GM23338 (cell line): ENCODE results near the gene SHISAL2A. TPM values are rescaled to one million over a fixed set of nuclear protein-coding genes. Genes with fewer than 3 reads are reported as not detected.

Source experiments
- ATAC-seq: fragments of 200-7000 bp; cut with Tn5 transposase; 3 replicates; pipeline ENCODE4 v1.9.1; 2020
- DNase-seq: peaks from one replicate; pipeline ENCODE4 v3.0.0-alpha.2; 2015; ENCODE audit warnings: low spot score
- H2AFZ ChIP-seq: fragments of 200-600 bp; sonication (generic); 2 replicates; pipeline ENCODE4 v1.8.0; 2016; ENCODE audit warnings: antibody characterized with exemption, mild to moderate bottlenecking, moderate library complexity
- H3F3A ChIP-seq: fragments of 200-600 bp; sonication (generic); replicated peaks from 2 replicates; pipeline ENCODE4 v1.8.0; 2017; ENCODE audit warnings: antibody characterized with exemption, mixed run types, low read depth
- H3K27ac ChIP-seq: fragments of 200-600 bp; sonication (generic); 2 replicates; pipeline ENCODE4 v1.6.1; 2016; ENCODE audit warnings: low read depth
- H3K27me3 ChIP-seq: fragments of 200-600 bp; sonication (generic); 2 replicates; pipeline ENCODE4 v1.8.0; 2016; ENCODE audit warnings: mild to moderate bottlenecking, mixed run types, moderate library complexity; ENCODE audit not compliant: insufficient read depth
- H3K36me3 ChIP-seq: fragments of 200-600 bp; sonication (generic); 2 replicates; pipeline ENCODE4 v1.8.0; 2016; ENCODE audit warnings: mild to moderate bottlenecking; ENCODE audit not compliant: insufficient read depth
- H3K4me1 ChIP-seq: fragments of 200-600 bp; sonication (generic); 2 replicates; pipeline ENCODE4 v1.8.0; 2016; ENCODE audit warnings: mild to moderate bottlenecking, moderate library complexity; ENCODE audit not compliant: insufficient read depth
- H3K4me2 ChIP-seq: fragments of 200-600 bp; sonication (generic); 2 replicates; pipeline ENCODE4 v1.7.1; 2017; ENCODE audit warnings: mixed run types
- H3K4me3 ChIP-seq: fragments of 200-600 bp; sonication (generic); 2 replicates; pipeline ENCODE4 v1.6.1; 2016; ENCODE audit warnings: mixed run types
- H3K79me2 ChIP-seq: fragments of 200-600 bp; sonication (generic); replicated peaks from 2 replicates; pipeline ENCODE4 v1.8.0; 2017; ENCODE audit warnings: mild to moderate bottlenecking; ENCODE audit not compliant: insufficient read depth
- H3K9me2 ChIP-seq: fragments of 200-600 bp; sonication (generic); 2 replicates; pipeline ENCODE4 v1.8.0; 2017; ENCODE audit not compliant: insufficient read depth
- H4K20me1 ChIP-seq: fragments of 200-600 bp; sonication (generic); replicated peaks from 2 replicates; pipeline ENCODE4 v1.8.0; 2017; ENCODE audit warnings: mild to moderate bottlenecking; ENCODE audit not compliant: insufficient read depth
- H3K27ac Mint-ChIP-seq: 2 replicates; pipeline ENCODE4 v1.8.0; 2020; ENCODE audit warnings: inconsistent platforms, mild to moderate bottlenecking, moderate library complexity, mixed read lengths
- H3K27me3 Mint-ChIP-seq: 3 replicates; pipeline ENCODE4 v1.8.0; 2022; ENCODE audit warnings: low read depth, mild to moderate bottlenecking, moderate library complexity, mixed read lengths, inconsistent platforms; ENCODE audit not compliant: insufficient read depth, poor library complexity
- H3K36me3 Mint-ChIP-seq: 3 replicates; pipeline ENCODE4 v1.8.0; 2021; ENCODE audit warnings: low read depth, mild to moderate bottlenecking, inconsistent platforms, moderate library complexity, mixed read lengths
- H3K4me1 Mint-ChIP-seq: 3 replicates; pipeline ENCODE4 v1.8.0; 2020; ENCODE audit warnings: mild to moderate bottlenecking, inconsistent platforms, mixed read lengths
- H3K4me3 Mint-ChIP-seq: 3 replicates; pipeline ENCODE4 v1.8.0; 2021; ENCODE audit warnings: moderate library complexity, mild to moderate bottlenecking, inconsistent platforms, mixed read lengths
- H3K9me3 Mint-ChIP-seq: 3 replicates; pipeline ENCODE4 v1.8.0; 2020; ENCODE audit warnings: moderate library complexity, mild to moderate bottlenecking, inconsistent platforms, mixed read lengths
- CREB1 ChIP-seq: fragments of 250-450 bp; sonication (Bioruptor Pico); IDR thresholded peaks from 2 replicates; pipeline ENCODE4 v1.5.0; 2020; ENCODE audit warnings: low read depth, mild to moderate bottlenecking, moderate library complexity
- CTCF ChIP-seq, 2 experiments: fragments of 200-600 bp in 1 of 2; sonication (generic) in 1 of 2; conservative IDR thresholded peaks; 2 replicates each; pipeline versions ENCODE4 v1.5.1 to v1.6.1; 2016 to 2017; ENCODE audit warnings: antibody characterized with exemption in 2 of 2, low read depth in 2 of 2, mild to moderate bottlenecking in 2 of 2, moderate library complexity in 1 of 2
- ETS1 ChIP-seq: IDR thresholded peaks from 2 replicates; pipeline ENCODE4 v1.6.1; 2016; ENCODE audit warnings: antibody characterized with exemption
- EZH2 ChIP-seq: fragments of 200-600 bp; sonication (generic); IDR thresholded peaks from one replicate; pipeline ENCODE4 v1.8.0; 2017; ENCODE audit warnings: antibody characterized with exemption, mild to moderate bottlenecking, low read depth; ENCODE audit not compliant: unreplicated experiment
- EZH2phosphoT487 ChIP-seq: fragments of 200-600 bp; sonication (generic); IDR thresholded peaks from one replicate; pipeline ENCODE4 v1.8.1; 2018; ENCODE audit warnings: antibody characterized with exemption; ENCODE audit not compliant: unreplicated experiment
- JUNB ChIP-seq: IDR thresholded peaks from one replicate; pipeline ENCODE4 v1.6.1; 2016; ENCODE audit warnings: antibody characterized with exemption; ENCODE audit not compliant: unreplicated experiment
- NANOG ChIP-seq: IDR thresholded peaks from 2 replicates; pipeline ENCODE4 v1.6.1; 2016; ENCODE audit warnings: antibody characterized with exemption, borderline replicate concordance
- STAT1 ChIP-seq: IDR thresholded peaks from one replicate; pipeline ENCODE4 v1.6.1; 2016; ENCODE audit warnings: antibody characterized with exemption; ENCODE audit not compliant: unreplicated experiment
- ZNF114 ChIP-seq: fragments of 250-450 bp; sonication (Bioruptor Pico); IDR thresholded peaks from 2 replicates; pipeline ENCODE4 v1.5.0; 2020; ENCODE audit warnings: mild to moderate bottlenecking, moderate library complexity
- ZNF331 ChIP-seq: fragments of 250-450 bp; sonication (Bioruptor Pico); IDR thresholded peaks from 2 replicates; pipeline ENCODE4 v1.5.0; 2020; ENCODE audit warnings: low read depth, mild to moderate bottlenecking, moderate library complexity
- ZNF462 ChIP-seq: fragments of 250-450 bp; sonication (Bioruptor Pico); IDR thresholded peaks from 2 replicates; pipeline ENCODE4 v1.5.0; 2020; ENCODE audit warnings: mild to moderate bottlenecking, moderate library complexity
- polyA plus RNA-seq: library from polyadenylated mRNA; unstranded; fragments of >200 nt; fragmentation: Nextera tagmentation; extraction: Ambion mirVana; gene quantifications from 2 replicates; pipeline ENCODE4 v1.2.1, GENCODE V29; 2016
- total RNA-seq: library from RNA; depleted of rRNA; stranded (reverse); fragments of >200 nt; shearing (Covaris generic); gene quantifications from 2 replicates; pipeline ENCODE4 v1.2.3, GENCODE V29; 2014

SHISAL2A gene
- total and polyA plus RNA-seq, 2 experiments from 2014 or later, result 0.10 to 1.2 TPM

- H3K79me2 ChIP-seq, result no peaks in the 10 kb centered on the region
- Mint-ChIP-seq H3K9me3 (peaks cover 10% of the 10 kb centered on the region; the same call in 2 of the 3 replicates), H3K4me3 (peak overlapping the region; percentile 66), H3K27me3 (peaks cover 42% of the 10 kb centered on the region), H3K4me1 (peaks cover 18% of the 10 kb centered on the region), H3K27ac (no peak overlapping the region), H3K36me3 (no peaks in the 10 kb centered on the region; the same call in 1 of the 3 replicates)
- peaks cover 22% of the 10 kb centered on the region; the same call in 1 of the 2 replicates for H3K4me1 ChIP-seq
- peak overlapping the region; percentile 73 for H3K4me2 ChIP-seq
- H4K20me1 ChIP-seq, result no peaks in the 10 kb centered on the region
- ATAC-seq (peak; percentile 64), DNase-seq (peak; percentile 71)
- no peaks in the 10 kb centered on the region; the same call in 1 of the 2 replicates for H3K36me3 ChIP-seq
- peaks cover 50% of the 10 kb centered on the region for H3K27me3 ChIP-seq
- H3F3A ChIP-seq, result 0 out of 2 replicates have a peak, but pooled peaks cover 4% of the 10 kb centered on the region
- H2AFZ ChIP-seq, result peak overlapping the region; percentile 90
- H3K27ac ChIP-seq, result no peak overlapping the region
- TF ChIP-seq ZNF114 (CRISPR knock-in tag), result no peak
- TF ChIP-seq CREB1, result no peak
- no peak for TF ChIP-seq EZH2phosphoT487
- no peak for TF ChIP-seq ZNF331 (CRISPR knock-in tag)
- TF ChIP-seq CTCF (conservative IDR thresholded peaks at IDR 0.05; ENCODE audit: low read depth in 2 of 2), result no peak
- H3K4me3 ChIP-seq, result peak overlapping the region; percentile 54
- no peaks in the 10 kb centered on the region for H3K9me2 ChIP-seq
These were observed 355 bp downstream of the SHISAL2A start for GRCh38 chr1:52633291-52633754.

GRCh38 chr1:52634111-52634510 is 1.1 kb downstream of the SHISAL2A start:
- Histone ChIP-seq H3K9me2 (no peaks in the 10 kb centered on the region), H2AFZ (no peak overlapping the region), H3K4me3 (no peak overlapping the region), H3K36me3 (no peaks in the 10 kb centered on the region; the same call in 1 of the 2 replicates), H3K27ac (no peak overlapping the region), H3K27me3 (peaks cover 50% of the 10 kb centered on the region), H3K4me1 (peaks cover 18% of the 10 kb centered on the region; the same call in 1 of the 2 replicates), H3K4me2 (no peak overlapping the region), H3K79me2 (no peaks in the 10 kb centered on the region), H3F3A (0 out of 2 replicates have a peak, but pooled peaks cover 4% of the 10 kb centered on the region), H4K20me1 (no peaks in the 10 kb centered on the region)
- H3K27ac Mint-ChIP-seq, result no peak overlapping the region
- no peaks in the 10 kb centered on the region; the same call in 1 of the 3 replicates for H3K36me3 Mint-ChIP-seq
- H3K4me3 Mint-ChIP-seq, result peak overlapping the region; percentile 66
- H3K27me3 Mint-ChIP-seq, result peaks cover 44% of the 10 kb centered on the region
- DNase-seq, result no peak
- H3K9me3 Mint-ChIP-seq, result peaks cover 10% of the 10 kb centered on the region; the same call in 2 of the 3 replicates
- peaks cover 15% of the 10 kb centered on the region for H3K4me1 Mint-ChIP-seq
- ATAC-seq, result no peak
- TF ChIP-seq JUNB (no peak), STAT1 (no peak), ETS1 (no peak), CREB1 (no peak), EZH2phosphoT487 (no peak), NANOG (no peak), ZNF462 (CRISPR knock-in tag) (no peak), EZH2 (no peak), ZNF114 (CRISPR knock-in tag) (no peak)
